IMR-90 (cell line): ENCODE measurements around the gene PROCA1. TPM values are rescaled to one million over a fixed set of nuclear protein-coding genes. Genes with fewer than 3 reads are reported as not detected.

Experiments used
- ATAC-seq: fragments of 200-7000 bp; cut with Tn5 transposase; 2 replicates; pipeline ENCODE4 v1.9.1; 2020; ENCODE audit warnings: low read depth, mild to moderate bottlenecking, moderate library complexity
- BruUV-seq: library from RNA; stranded (reverse); fragments of 400-500 nt; replicated peaks from 2 replicates; lab custom pipeline; 2021; lab: Mats Ljungman, UMichigan
- CTCF ChIA-PET: fragments of 300-600 bp; formaldehyde crosslinking; extraction: SDS; loops from one replicate; lab custom pipeline; 2021; ENCODE audit warnings: antibody characterized with exemption; lab: Yijun Ruan, JAX
- POLR2A ChIA-PET: fragments of 300-600 bp; sonication (Branson Sonifier 250); formaldehyde crosslinking; loops from one replicate; lab custom pipeline; 2022; ENCODE audit warnings: antibody characterized with exemption; ENCODE audit not compliant: unreplicated experiment; lab: Charles Lee
- DNase-seq: peaks from one replicate; pipeline ENCODE4 v3.0.0; 2013
- H2AFZ ChIP-seq: replicated peaks from 2 replicates; pipeline ENCODE3; 2013; ENCODE audit warnings: low read length, mild to moderate bottlenecking; ENCODE audit not compliant: poor library complexity
- H2AK5ac ChIP-seq: 2 replicates; pipeline ENCODE4 v1.6.1; 2013; ENCODE audit warnings: low read depth, low read length, inconsistent platforms
- H2AK9ac ChIP-seq: replicated peaks from 2 replicates; pipeline ENCODE3; 2013; ENCODE audit warnings: mild to moderate bottlenecking, low read depth, low read length, moderate library complexity; ENCODE audit not compliant: poor library complexity
- H2BK120ac ChIP-seq: 2 replicates; pipeline ENCODE4 v1.6.1; 2013; ENCODE audit warnings: low read depth, low read length, inconsistent platforms
- H2BK15ac ChIP-seq: 3 replicates; pipeline ENCODE4 v1.6.1; 2013; ENCODE audit warnings: low read depth, low read length, inconsistent platforms
- H2BK20ac ChIP-seq: 2 replicates; pipeline ENCODE4 v1.6.1; 2013; ENCODE audit warnings: low read depth, mild to moderate bottlenecking, inconsistent platforms, low read length, moderate library complexity
- H2BK5ac ChIP-seq: 2 replicates; pipeline ENCODE4 v1.6.1; 2013; ENCODE audit warnings: mild to moderate bottlenecking, low read depth, low read length, inconsistent platforms; ENCODE audit not compliant: poor library complexity, severe bottlenecking
- H3K14ac ChIP-seq: replicated peaks from 2 replicates; pipeline ENCODE4 v1.6.1; 2013; ENCODE audit warnings: low read depth, low read length, inconsistent platforms
- H3K18ac ChIP-seq: 2 replicates; pipeline ENCODE4 v1.6.1; 2013; ENCODE audit warnings: low read depth, low read length, control low read depth
- H3K23ac ChIP-seq: 2 replicates; pipeline ENCODE4 v1.6.1; 2013; ENCODE audit warnings: low read depth, low read length, inconsistent platforms
- H3K27ac ChIP-seq: 2 replicates; pipeline ENCODE4 v1.5.1; 2013; ENCODE audit warnings: mild to moderate bottlenecking, control low read depth, low read length; ENCODE audit not compliant: insufficient read depth
- H3K27me3 ChIP-seq: 2 replicates; pipeline ENCODE4 v1.6.1; 2013; ENCODE audit warnings: low read length; ENCODE audit not compliant: control insufficient read depth, insufficient read depth
- H3K36me3 ChIP-seq: 2 replicates; pipeline ENCODE4 v1.6.1; 2013; ENCODE audit warnings: low read length, mixed read lengths; ENCODE audit not compliant: control insufficient read depth, insufficient read depth
- H3K4ac ChIP-seq: 2 replicates; pipeline ENCODE4 v1.6.1; 2013; ENCODE audit warnings: low read depth, low read length, inconsistent platforms
- H3K4me1 ChIP-seq: 2 replicates; pipeline ENCODE4 v1.6.1; 2013; ENCODE audit warnings: low read length, mixed read lengths; ENCODE audit not compliant: control insufficient read depth, insufficient read depth
- H3K4me2 ChIP-seq: 2 replicates; pipeline ENCODE4 v1.6.1; 2013; ENCODE audit warnings: low read depth, mild to moderate bottlenecking, control low read depth, low read length, moderate library complexity
- H3K4me3 ChIP-seq: 2 replicates; pipeline ENCODE4 v1.5.1; 2013; ENCODE audit warnings: low read depth, mild to moderate bottlenecking, control low read depth, low read length, moderate library complexity; ENCODE audit not compliant: insufficient read depth
- H3K56ac ChIP-seq: 2 replicates; pipeline ENCODE4 v1.6.1; 2013; ENCODE audit warnings: low read length, inconsistent platforms; ENCODE audit not compliant: insufficient read depth; ENCODE audit errors: extremely low read depth
- H3K79me1 ChIP-seq, 2 experiments: 2 replicates each; pipeline ENCODE4 v1.6.1; 2013; ENCODE audit warnings: low read length in 2 of 2, inconsistent platforms in 1 of 2, low read depth in 1 of 2
- H3K9ac ChIP-seq: 2 replicates; pipeline ENCODE4 v1.6.1; 2013; ENCODE audit warnings: low read depth, low read length, control low read depth
- H3K9me1 ChIP-seq: 2 replicates; pipeline ENCODE4 v1.6.1; 2013; ENCODE audit warnings: low read length, inconsistent platforms; ENCODE audit not compliant: insufficient read depth
- H3K9me3 ChIP-seq: 2 replicates; pipeline ENCODE4 v1.6.1; 2013; ENCODE audit warnings: low read length; ENCODE audit not compliant: control insufficient read depth, insufficient read depth
- H4K20me1 ChIP-seq: 2 replicates; pipeline ENCODE4 v1.6.1; 2013; ENCODE audit warnings: low read length, inconsistent platforms; ENCODE audit not compliant: insufficient read depth
- H4K5ac ChIP-seq: 2 replicates; pipeline ENCODE4 v1.6.1; 2013; ENCODE audit warnings: mild to moderate bottlenecking, low read depth, low read length, control low read depth
- H4K8ac ChIP-seq, 2 experiments: 2 replicates each; pipeline ENCODE4 v1.6.1; 2013; ENCODE audit warnings: low read depth in 2 of 2, low read length in 2 of 2, control low read depth in 1 of 2, inconsistent platforms in 1 of 2
- H4K91ac ChIP-seq: 2 replicates; pipeline ENCODE4 v1.6.1; 2013; ENCODE audit warnings: low read depth, low read length, inconsistent platforms; ENCODE audit not compliant: insufficient read depth
- RCOR1 ChIP-seq: IDR thresholded peaks from 2 replicates; pipeline ENCODE4 v1.6.1; 2012; ENCODE audit warnings: mild to moderate bottlenecking, low read length, improper control_type of control experiment; ENCODE audit not compliant: insufficient replicate concordance
- RFX5 ChIP-seq: IDR thresholded peaks from 2 replicates; pipeline ENCODE4 v1.8.0; 2012; ENCODE audit warnings: low read depth, mild to moderate bottlenecking, low read length, moderate library complexity
- SMC3 ChIP-seq: fragments of 150-350 bp; IDR thresholded peaks from 2 replicates; pipeline ENCODE4 v1.6.1; 2016; ENCODE audit warnings: low read depth, mild to moderate bottlenecking, antibody characterized with exemption, low read length, moderate library complexity
- WGBS, 2 experiments: methylation state at CpG; one replicate each; pipeline versions ENCODE4 v1.1.5 to v1.1.7; 2013; ENCODE audit warnings: missing lambda C conversion rate in 2 of 2; ENCODE audit not compliant: insufficient read length in 1 of 2; ENCODE audit errors: extremely low coverage in 2 of 2; 5-methylcytosine and 5-hydroxymethylcytosine counted together
- dilution Hi-C: fragments of 300-500 bp; cut with HindIII; formaldehyde crosslinking; loops from one replicate; pipeline ENCODE4 v1.14.3; 2018; ENCODE audit warnings: low sequenced_read_pairs; ENCODE audit not compliant: unreplicated experiment
- in situ Hi-C: fragments of 300-500 bp; cut with MboI; formaldehyde crosslinking; loops from 3 replicates; pipeline ENCODE4 v1.14.3; 2019; ENCODE audit warnings: low sequenced_read_pairs, inconsistent platforms, mixed read lengths
- intact Hi-C: fragments of 100-400 bp; cut with micrococcal nuclease; formaldehyde crosslinking; loops from 2 replicates; pipeline ENCODE4 v1.10.0; 2022
- polyA plus RNA-seq, 3 experiments: library from polyadenylated mRNA; depleted of rRNA; stranded (reverse); fragments of >200 nt; gene quantifications; 2 replicates each; pipeline ENCODE4 v1.2.3, GENCODE V29; 2012; ENCODE audit warnings: low replicate concordance in 1 of 3
- total RNA-seq: library from RNA; depleted of rRNA; stranded (reverse); fragments of >200 nt; gene quantifications from 2 replicates; pipeline ENCODE4 v1.2.3, GENCODE V29; 2012
- TF ChIP-seq, protein P1 (sequence below): conservative IDR thresholded peaks from 2 replicates; pipeline ENCODE4 v1.5.1; 2012; ENCODE audit warnings: mild to moderate bottlenecking, low read depth, low read length, improper control_type of control experiment

The PROCA1 gene
- total and polyA plus RNA-seq, 2 of the 4 experiments (the other 2 are of a cell fraction), result 0.36 to 1.7 TPM

DNA sequence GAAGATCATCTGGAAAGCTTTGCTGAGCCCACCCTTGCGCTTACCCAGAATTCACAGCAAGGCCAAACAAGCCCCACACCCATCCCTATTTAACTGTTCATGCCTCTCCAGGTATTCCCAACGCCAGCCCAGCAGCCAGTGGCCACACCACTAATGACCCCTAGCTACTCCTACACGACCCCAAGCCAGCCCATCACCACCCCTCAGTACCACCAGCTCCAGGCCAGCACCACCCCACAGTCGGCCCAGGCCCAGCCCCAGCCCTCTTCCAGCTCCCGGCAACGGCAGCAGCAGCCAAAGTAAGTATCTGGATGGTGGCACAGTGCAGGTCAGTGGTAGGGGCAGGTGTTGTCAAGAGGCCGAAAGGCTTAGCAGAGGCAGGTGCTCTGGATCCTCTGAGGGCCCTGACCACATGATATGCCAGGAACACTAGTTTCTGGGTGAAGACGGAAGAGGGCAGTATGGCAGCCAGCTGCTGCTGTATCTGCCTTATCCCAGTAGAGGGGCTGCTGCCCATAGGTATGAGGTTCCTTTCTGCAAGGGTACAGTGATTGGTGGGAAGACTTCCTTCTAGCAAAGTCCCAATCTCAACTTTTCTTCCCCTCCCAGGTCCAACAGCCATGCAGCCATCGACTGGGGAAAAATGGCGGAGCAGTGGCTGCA is 10.7 kb downstream of the PROCA1 start:
- intact Hi-C loops, result no loop called here

More for the DNA sequence above, 10.7 kb downstream of the PROCA1 start:
- Histone ChIP-seq H3K27ac (no peak overlapping the region), H3K4me3 (no peak overlapping the region), H3K18ac (no peak overlapping the region), H2BK20ac (no peak overlapping the region), H2AFZ (no peak overlapping the region), H4K8ac (no peak overlapping the region), H3K23ac (no peak overlapping the region), H4K5ac (no peak overlapping the region), H3K4ac (no peak overlapping the region), H2BK5ac (no peak overlapping the region), H3K4me1 (no peaks in the 10 kb centered on the region), H3K79me1 (peaks cover 3 to 6% of the 10 kb centered on the region in 2 experiments; a peak in 2 of 4 replicates), H2BK15ac (no peak overlapping the region), H3K36me3 (peaks cover 89% of the 10 kb centered on the region), H3K9ac (no peak overlapping the region), H3K14ac (no peak overlapping the region), H4K91ac (no peak overlapping the region), H2AK9ac (no peak overlapping the region), H2AK5ac (no peak overlapping the region), H3K27me3 (no peaks in the 10 kb centered on the region), H3K4me2 (no peak overlapping the region), H3K56ac (no peak overlapping the region), H2BK120ac (no peak overlapping the region), H3K9me3 (no peaks in the 10 kb centered on the region), H4K20me1 (peaks cover 3% of the 10 kb centered on the region), H3K9me1 (peaks cover 4% of the 10 kb centered on the region; the same call in 1 of the 2 replicates)
- CTCF ChIA-PET, result no interaction called here
- dilution Hi-C loops, result no loop called here
- POLR2A ChIA-PET, result interaction anchor here (0.5 kb wide), 1 partner anchor 10 kb away, joined by 3 read pairs; the partner anchor contains the start of gene PROCA1
- in situ Hi-C loops, result no loop called here
- no TSS peak for BruUV-seq
- WGBS, 2 experiments, result 100% methylated on average over 2 of the region's 10 CpGs; no CpG with 5 or more reads in 1 of the 2 experiments
- DNase-seq (no peak), ATAC-seq (no peak)
- TF ChIP-seq, protein P1, sequence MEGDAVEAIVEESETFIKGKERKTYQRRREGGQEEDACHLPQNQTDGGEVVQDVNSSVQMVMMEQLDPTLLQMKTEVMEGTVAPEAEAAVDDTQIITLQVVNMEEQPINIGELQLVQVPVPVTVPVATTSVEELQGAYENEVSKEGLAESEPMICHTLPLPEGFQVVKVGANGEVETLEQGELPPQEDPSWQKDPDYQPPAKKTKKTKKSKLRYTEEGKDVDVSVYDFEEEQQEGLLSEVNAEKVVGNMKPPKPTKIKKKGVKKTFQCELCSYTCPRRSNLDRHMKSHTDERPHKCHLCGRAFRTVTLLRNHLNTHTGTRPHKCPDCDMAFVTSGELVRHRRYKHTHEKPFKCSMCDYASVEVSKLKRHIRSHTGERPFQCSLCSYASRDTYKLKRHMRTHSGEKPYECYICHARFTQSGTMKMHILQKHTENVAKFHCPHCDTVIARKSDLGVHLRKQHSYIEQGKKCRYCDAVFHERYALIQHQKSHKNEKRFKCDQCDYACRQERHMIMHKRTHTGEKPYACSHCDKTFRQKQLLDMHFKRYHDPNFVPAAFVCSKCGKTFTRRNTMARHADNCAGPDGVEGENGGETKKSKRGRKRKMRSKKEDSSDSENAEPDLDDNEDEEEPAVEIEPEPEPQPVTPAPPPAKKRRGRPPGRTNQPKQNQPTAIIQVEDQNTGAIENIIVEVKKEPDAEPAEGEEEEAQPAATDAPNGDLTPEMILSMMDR, result no peak
- TF ChIP-seq RFX5 (no peak), SMC3 (no peak), RCOR1 (no peak)
